IMR-90 (cell line): Measurements from ENCODE around the gene ADORA2A. TPM values are rescaled to one million over a fixed set of nuclear protein-coding genes. Genes with fewer than 3 reads are reported as not detected.

ENCODE experiments used
- ATAC-seq: fragments of 200-7000 bp; cut with Tn5 transposase; 2 replicates; pipeline ENCODE4 v1.9.1; 2020; ENCODE audit warnings: low read depth, mild to moderate bottlenecking, moderate library complexity
- BruUV-seq: library from RNA; stranded (reverse); fragments of 400-500 nt; replicated peaks from 2 replicates; lab custom pipeline; 2021; lab: Mats Ljungman, UMichigan
- CTCF ChIA-PET: fragments of 300-600 bp; formaldehyde crosslinking; extraction: SDS; loops from one replicate; lab custom pipeline; 2021; ENCODE audit warnings: antibody characterized with exemption; lab: Yijun Ruan, JAX
- POLR2A ChIA-PET: fragments of 300-600 bp; sonication (Branson Sonifier 250); formaldehyde crosslinking; loops from one replicate; lab custom pipeline; 2022; ENCODE audit warnings: antibody characterized with exemption; ENCODE audit not compliant: unreplicated experiment; lab: Charles Lee
- DNase-seq: peaks from one replicate; pipeline ENCODE4 v3.0.0; 2013
- H2AFZ ChIP-seq: replicated peaks from 2 replicates; pipeline ENCODE3; 2013; ENCODE audit warnings: low read length, mild to moderate bottlenecking; ENCODE audit not compliant: poor library complexity
- H2AK5ac ChIP-seq: 2 replicates; pipeline ENCODE4 v1.6.1; 2013; ENCODE audit warnings: low read depth, low read length, inconsistent platforms
- H2AK9ac ChIP-seq: replicated peaks from 2 replicates; pipeline ENCODE3; 2013; ENCODE audit warnings: mild to moderate bottlenecking, low read depth, low read length, moderate library complexity; ENCODE audit not compliant: poor library complexity
- H2BK120ac ChIP-seq: 2 replicates; pipeline ENCODE4 v1.6.1; 2013; ENCODE audit warnings: low read depth, low read length, inconsistent platforms
- H2BK15ac ChIP-seq: 3 replicates; pipeline ENCODE4 v1.6.1; 2013; ENCODE audit warnings: low read depth, low read length, inconsistent platforms
- H2BK20ac ChIP-seq: 2 replicates; pipeline ENCODE4 v1.6.1; 2013; ENCODE audit warnings: low read depth, mild to moderate bottlenecking, inconsistent platforms, low read length, moderate library complexity
- H2BK5ac ChIP-seq: 2 replicates; pipeline ENCODE4 v1.6.1; 2013; ENCODE audit warnings: mild to moderate bottlenecking, low read depth, low read length, inconsistent platforms; ENCODE audit not compliant: poor library complexity, severe bottlenecking
- H3K14ac ChIP-seq: replicated peaks from 2 replicates; pipeline ENCODE4 v1.6.1; 2013; ENCODE audit warnings: low read depth, low read length, inconsistent platforms
- H3K18ac ChIP-seq: 2 replicates; pipeline ENCODE4 v1.6.1; 2013; ENCODE audit warnings: low read depth, low read length, control low read depth
- H3K23ac ChIP-seq: 2 replicates; pipeline ENCODE4 v1.6.1; 2013; ENCODE audit warnings: low read depth, low read length, inconsistent platforms
- H3K27ac ChIP-seq: 2 replicates; pipeline ENCODE4 v1.5.1; 2013; ENCODE audit warnings: mild to moderate bottlenecking, control low read depth, low read length; ENCODE audit not compliant: insufficient read depth
- H3K27me3 ChIP-seq: 2 replicates; pipeline ENCODE4 v1.6.1; 2013; ENCODE audit warnings: low read length; ENCODE audit not compliant: control insufficient read depth, insufficient read depth
- H3K36me3 ChIP-seq: 2 replicates; pipeline ENCODE4 v1.6.1; 2013; ENCODE audit warnings: low read length, mixed read lengths; ENCODE audit not compliant: control insufficient read depth, insufficient read depth
- H3K4ac ChIP-seq: 2 replicates; pipeline ENCODE4 v1.6.1; 2013; ENCODE audit warnings: low read depth, low read length, inconsistent platforms
- H3K4me1 ChIP-seq: 2 replicates; pipeline ENCODE4 v1.6.1; 2013; ENCODE audit warnings: low read length, mixed read lengths; ENCODE audit not compliant: control insufficient read depth, insufficient read depth
- H3K4me2 ChIP-seq: 2 replicates; pipeline ENCODE4 v1.6.1; 2013; ENCODE audit warnings: low read depth, mild to moderate bottlenecking, control low read depth, low read length, moderate library complexity
- H3K4me3 ChIP-seq: 2 replicates; pipeline ENCODE4 v1.5.1; 2013; ENCODE audit warnings: low read depth, mild to moderate bottlenecking, control low read depth, low read length, moderate library complexity; ENCODE audit not compliant: insufficient read depth
- H3K56ac ChIP-seq: 2 replicates; pipeline ENCODE4 v1.6.1; 2013; ENCODE audit warnings: low read length, inconsistent platforms; ENCODE audit not compliant: insufficient read depth; ENCODE audit errors: extremely low read depth
- H3K79me1 ChIP-seq, 2 experiments: 2 replicates each; pipeline ENCODE4 v1.6.1; 2013; ENCODE audit warnings: low read length in 2 of 2, inconsistent platforms in 1 of 2, low read depth in 1 of 2
- H3K9ac ChIP-seq: 2 replicates; pipeline ENCODE4 v1.6.1; 2013; ENCODE audit warnings: low read depth, low read length, control low read depth
- H3K9me1 ChIP-seq: 2 replicates; pipeline ENCODE4 v1.6.1; 2013; ENCODE audit warnings: low read length, inconsistent platforms; ENCODE audit not compliant: insufficient read depth
- H3K9me3 ChIP-seq: 2 replicates; pipeline ENCODE4 v1.6.1; 2013; ENCODE audit warnings: low read length; ENCODE audit not compliant: control insufficient read depth, insufficient read depth
- H4K20me1 ChIP-seq: 2 replicates; pipeline ENCODE4 v1.6.1; 2013; ENCODE audit warnings: low read length, inconsistent platforms; ENCODE audit not compliant: insufficient read depth
- H4K5ac ChIP-seq: 2 replicates; pipeline ENCODE4 v1.6.1; 2013; ENCODE audit warnings: mild to moderate bottlenecking, low read depth, low read length, control low read depth
- H4K8ac ChIP-seq, 2 experiments: 2 replicates each; pipeline ENCODE4 v1.6.1; 2013; ENCODE audit warnings: low read depth in 2 of 2, low read length in 2 of 2, control low read depth in 1 of 2, inconsistent platforms in 1 of 2
- H4K91ac ChIP-seq: 2 replicates; pipeline ENCODE4 v1.6.1; 2013; ENCODE audit warnings: low read depth, low read length, inconsistent platforms; ENCODE audit not compliant: insufficient read depth
- BHLHE40 ChIP-seq: fragments of 150-350 bp; IDR thresholded peaks from 2 replicates; pipeline ENCODE4 v1.6.1; 2016; ENCODE audit warnings: mild to moderate bottlenecking, low read depth, low read length
- CEBPB ChIP-seq: IDR thresholded peaks from 2 replicates; pipeline ENCODE4 v1.6.1; 2012; ENCODE audit warnings: low read depth, low read length, improper control_type of control experiment
- CHD1 ChIP-seq: IDR thresholded peaks from 2 replicates; pipeline ENCODE4 v1.6.1; 2012; ENCODE audit warnings: low read depth, low read length, improper control_type of control experiment
- FOS ChIP-seq: fragments of 150-350 bp; IDR thresholded peaks from 2 replicates; pipeline ENCODE4 v1.6.1; 2016; ENCODE audit warnings: low read depth, low read length
- MAFK ChIP-seq: IDR thresholded peaks from 2 replicates; pipeline ENCODE4 v1.6.1; 2012; ENCODE audit warnings: low read depth, low read length, improper control_type of control experiment
- MAZ ChIP-seq: IDR thresholded peaks from 2 replicates; pipeline ENCODE4 v1.6.1; 2012; ENCODE audit warnings: low read depth, mild to moderate bottlenecking, low read length, improper control_type of control experiment, moderate library complexity, borderline replicate concordance
- MXI1 ChIP-seq: IDR thresholded peaks from 2 replicates; pipeline ENCODE4 v1.6.1; 2012; ENCODE audit warnings: low read depth, mild to moderate bottlenecking, low read length, moderate library complexity, borderline replicate concordance
- NFE2L2 ChIP-seq: fragments of 150-350 bp; IDR thresholded peaks from 2 replicates; pipeline ENCODE4 v1.6.1; 2016; ENCODE audit warnings: low read depth, mild to moderate bottlenecking, low read length
- POLR2A ChIP-seq: IDR thresholded peaks from 2 replicates; pipeline ENCODE4 v1.6.1; 2012; ENCODE audit warnings: mild to moderate bottlenecking, low read depth, low read length
- RAD21 ChIP-seq: IDR thresholded peaks from 2 replicates; pipeline ENCODE4 v1.6.1; 2012; ENCODE audit warnings: low read length, improper control_type of control experiment
- RCOR1 ChIP-seq: IDR thresholded peaks from 2 replicates; pipeline ENCODE4 v1.6.1; 2012; ENCODE audit warnings: mild to moderate bottlenecking, low read length, improper control_type of control experiment; ENCODE audit not compliant: insufficient replicate concordance
- SMC3 ChIP-seq: fragments of 150-350 bp; IDR thresholded peaks from 2 replicates; pipeline ENCODE4 v1.6.1; 2016; ENCODE audit warnings: low read depth, mild to moderate bottlenecking, antibody characterized with exemption, low read length, moderate library complexity
- WGBS, 2 experiments: methylation state at CpG; one replicate each; pipeline versions ENCODE4 v1.1.5 to v1.1.7; 2013; ENCODE audit warnings: missing lambda C conversion rate in 2 of 2; ENCODE audit not compliant: insufficient read length in 1 of 2; ENCODE audit errors: extremely low coverage in 2 of 2; 5-methylcytosine and 5-hydroxymethylcytosine counted together
- dilution Hi-C: fragments of 300-500 bp; cut with HindIII; formaldehyde crosslinking; loops from one replicate; pipeline ENCODE4 v1.14.3; 2018; ENCODE audit warnings: low sequenced_read_pairs; ENCODE audit not compliant: unreplicated experiment
- in situ Hi-C: fragments of 300-500 bp; cut with MboI; formaldehyde crosslinking; loops from 3 replicates; pipeline ENCODE4 v1.14.3; 2019; ENCODE audit warnings: low sequenced_read_pairs, inconsistent platforms, mixed read lengths
- intact Hi-C: fragments of 100-400 bp; cut with micrococcal nuclease; formaldehyde crosslinking; loops from 2 replicates; pipeline ENCODE4 v1.10.0; 2022
- polyA plus RNA-seq, 3 experiments: library from polyadenylated mRNA; depleted of rRNA; stranded (reverse); fragments of >200 nt; gene quantifications; 2 replicates each; pipeline ENCODE4 v1.2.3, GENCODE V29; 2012; ENCODE audit warnings: low replicate concordance in 1 of 3
- total RNA-seq: library from RNA; depleted of rRNA; stranded (reverse); fragments of >200 nt; gene quantifications from 2 replicates; pipeline ENCODE4 v1.2.3, GENCODE V29; 2012
- TF ChIP-seq, protein P1 (sequence below): conservative IDR thresholded peaks from 2 replicates; pipeline ENCODE4 v1.5.1; 2012; ENCODE audit warnings: mild to moderate bottlenecking, low read depth, low read length, improper control_type of control experiment
- TF ChIP-seq, protein P2 (sequence below): fragments of 150-350 bp; IDR thresholded peaks from 2 replicates; pipeline ENCODE4 v1.6.1; 2016; ENCODE audit warnings: low read depth, mild to moderate bottlenecking, low read length, moderate library complexity, borderline replicate concordance

ADORA2A gene
- total and polyA plus RNA-seq, 2 of the 4 experiments (the other 2 are of a cell fraction) = 0.36 to 1.1 TPM

DNA sequence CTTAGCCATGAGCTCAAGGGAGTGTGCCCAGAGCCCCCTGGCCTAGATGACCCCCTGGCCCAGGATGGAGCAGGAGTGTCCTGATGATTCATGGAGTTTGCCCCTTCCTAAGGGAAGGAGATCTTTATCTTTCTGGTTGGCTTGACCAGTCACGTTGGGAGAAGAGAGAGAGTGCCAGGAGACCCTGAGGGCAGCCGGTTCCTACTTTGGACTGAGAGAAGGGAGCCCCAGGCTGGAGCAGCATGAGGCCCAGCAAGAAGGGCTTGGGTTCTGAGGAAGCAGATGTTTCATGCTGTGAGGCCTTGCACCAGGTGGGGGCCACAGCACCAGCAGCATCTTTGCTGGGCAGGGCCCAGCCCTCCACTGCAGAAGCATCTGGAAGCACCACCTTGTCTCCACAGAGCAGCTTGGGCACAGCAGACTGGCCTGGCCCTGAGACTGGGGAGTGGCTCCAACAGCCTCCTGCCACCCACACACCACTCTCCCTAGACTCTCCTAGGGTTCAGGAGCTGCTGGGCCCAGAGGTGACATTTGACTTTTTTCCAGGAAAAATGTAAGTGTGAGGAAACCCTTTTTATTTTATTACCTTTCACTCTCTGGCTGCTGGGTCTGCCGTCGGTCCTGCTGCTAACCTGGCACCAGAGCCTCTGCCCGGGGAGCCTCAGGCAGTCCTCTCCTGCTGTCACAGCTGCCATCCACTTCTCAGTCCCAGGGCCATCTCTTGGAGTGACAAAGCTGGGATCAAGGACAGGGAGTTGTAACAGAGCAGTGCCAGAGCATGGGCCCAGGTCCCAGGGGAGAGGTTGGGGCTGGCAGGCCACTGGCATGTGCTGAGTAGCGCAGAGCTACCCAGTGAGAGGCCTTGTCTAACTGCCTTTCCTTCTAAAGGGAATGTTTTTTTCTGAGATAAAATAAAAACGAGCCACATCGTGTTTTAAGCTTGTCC is 14.3 kb downstream of the ADORA2A start:
- no peak for DNase-seq
- no peak overlapping the region for H4K91ac ChIP-seq
- no peak overlapping the region for H3K4me2 ChIP-seq
- no peak overlapping the region for H2BK120ac ChIP-seq
- ATAC-seq = no peak
- intact Hi-C loops = no loop called here
- H3K27ac ChIP-seq = no peak overlapping the region
- no peak overlapping the region for H3K23ac ChIP-seq
- H3K79me1 ChIP-seq = no peaks in the 10 kb centered on the region
- H2AK9ac ChIP-seq = no peak overlapping the region
- no peak overlapping the region for H2BK15ac ChIP-seq
- H3K4ac ChIP-seq = no peak overlapping the region
- peaks cover 6% of the 10 kb centered on the region for H3K4me1 ChIP-seq
- no peak overlapping the region for H4K8ac ChIP-seq
- H3K56ac ChIP-seq = no peak overlapping the region
- no CpG with 5 or more reads among the region's 8 CpGs for WGBS, 2 experiments
- no peak overlapping the region for H2BK5ac ChIP-seq
- H3K9me3 ChIP-seq = no peaks in the 10 kb centered on the region
- H2AFZ ChIP-seq = no peak overlapping the region
- no peak overlapping the region for H3K18ac ChIP-seq
- no peak overlapping the region for H2AK5ac ChIP-seq
- no peak overlapping the region for H3K4me3 ChIP-seq
- BruUV-seq = no TSS peak
- no peak overlapping the region for H3K14ac ChIP-seq
- no peak overlapping the region for H3K9ac ChIP-seq
- no peaks in the 10 kb centered on the region for H4K20me1 ChIP-seq
- TF ChIP-seq NFE2L2 (no peak), RAD21 (no peak), CEBPB (no peak), RCOR1 (no peak), MAZ (no peak), BHLHE40 (no peak), MXI1 (no peak), CHD1 (no peak), SMC3 (no peak), MAFK (no peak), FOS (no peak), POLR2A (no peak)
- TF ChIP-seq, protein P1, sequence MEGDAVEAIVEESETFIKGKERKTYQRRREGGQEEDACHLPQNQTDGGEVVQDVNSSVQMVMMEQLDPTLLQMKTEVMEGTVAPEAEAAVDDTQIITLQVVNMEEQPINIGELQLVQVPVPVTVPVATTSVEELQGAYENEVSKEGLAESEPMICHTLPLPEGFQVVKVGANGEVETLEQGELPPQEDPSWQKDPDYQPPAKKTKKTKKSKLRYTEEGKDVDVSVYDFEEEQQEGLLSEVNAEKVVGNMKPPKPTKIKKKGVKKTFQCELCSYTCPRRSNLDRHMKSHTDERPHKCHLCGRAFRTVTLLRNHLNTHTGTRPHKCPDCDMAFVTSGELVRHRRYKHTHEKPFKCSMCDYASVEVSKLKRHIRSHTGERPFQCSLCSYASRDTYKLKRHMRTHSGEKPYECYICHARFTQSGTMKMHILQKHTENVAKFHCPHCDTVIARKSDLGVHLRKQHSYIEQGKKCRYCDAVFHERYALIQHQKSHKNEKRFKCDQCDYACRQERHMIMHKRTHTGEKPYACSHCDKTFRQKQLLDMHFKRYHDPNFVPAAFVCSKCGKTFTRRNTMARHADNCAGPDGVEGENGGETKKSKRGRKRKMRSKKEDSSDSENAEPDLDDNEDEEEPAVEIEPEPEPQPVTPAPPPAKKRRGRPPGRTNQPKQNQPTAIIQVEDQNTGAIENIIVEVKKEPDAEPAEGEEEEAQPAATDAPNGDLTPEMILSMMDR = no peak
- TF ChIP-seq, protein P2, sequence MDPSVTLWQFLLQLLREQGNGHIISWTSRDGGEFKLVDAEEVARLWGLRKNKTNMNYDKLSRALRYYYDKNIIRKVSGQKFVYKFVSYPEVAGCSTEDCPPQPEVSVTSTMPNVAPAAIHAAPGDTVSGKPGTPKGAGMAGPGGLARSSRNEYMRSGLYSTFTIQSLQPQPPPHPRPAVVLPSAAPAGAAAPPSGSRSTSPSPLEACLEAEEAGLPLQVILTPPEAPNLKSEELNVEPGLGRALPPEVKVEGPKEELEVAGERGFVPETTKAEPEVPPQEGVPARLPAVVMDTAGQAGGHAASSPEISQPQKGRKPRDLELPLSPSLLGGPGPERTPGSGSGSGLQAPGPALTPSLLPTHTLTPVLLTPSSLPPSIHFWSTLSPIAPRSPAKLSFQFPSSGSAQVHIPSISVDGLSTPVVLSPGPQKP = no peak
- peaks cover 3% of the 10 kb centered on the region; the same call in 1 of the 2 replicates for H3K27me3 ChIP-seq
- no peaks in the 10 kb centered on the region for H3K36me3 ChIP-seq
- no peak overlapping the region for H4K5ac ChIP-seq
- POLR2A ChIA-PET = no interaction called here
- H2BK20ac ChIP-seq = no peak overlapping the region
- CTCF ChIA-PET = no interaction called here
- in situ Hi-C loops = no loop called here
- dilution Hi-C loops = no loop called here
- H3K9me1 ChIP-seq = 0 out of 2 replicates have a peak, but pooled peaks cover 3% of the 10 kb centered on the region
